ENCODE results near the gene CHCHD6.

- TF ChIP-seq CTCF (IDR thresholded peaks at IDR 0.05; ENCODE audit: low read depth, low read length) (no peak), EZH2phosphoT487 (IDR thresholded peaks at IDR 0.05; ENCODE audit: low read depth) (no peak)
These were observed 155.6 kb downstream of the CHCHD6 start for GRCh38 chr3:126859415-126860246.
